Caco-2 (cell line): Measurements from ENCODE around the gene FLCN. TPM values are rescaled to one million over a fixed set of nuclear protein-coding genes. Genes with fewer than 3 reads are reported as not detected.

Experiments
- Bru-seq: library from RNA; stranded (reverse); fragments of 400-500 nt; gene quantifications from one replicate; lab custom pipeline; 2021; lab: Mats Ljungman, UMichigan
- BruChase-seq, 2 experiments: library from RNA; stranded (reverse); fragments of 400-500 nt; gene quantifications; one replicate each; lab custom pipeline; 2021; lab: Mats Ljungman, UMichigan
- BruUV-seq: library from RNA; stranded (reverse); fragments of 400-500 nt; replicated peaks from 2 replicates; lab custom pipeline; 2021; lab: Mats Ljungman, UMichigan
- CTCF ChIA-PET: fragments of 300-600 bp; sonication (Branson Sonifier 250); formaldehyde crosslinking; loops from one replicate; lab custom pipeline; 2022; ENCODE audit warnings: antibody characterized with exemption; lab: Charles Lee
- POLR2A ChIA-PET: fragments of 300-600 bp; sonication (Branson Sonifier 250); formaldehyde crosslinking; loops from one replicate; lab custom pipeline; 2022; ENCODE audit warnings: antibody characterized with exemption; lab: Charles Lee
- DNase-seq, 2 experiments: peaks; one replicate each; pipeline versions ENCODE4 v3.0.0 to v3.0.0-alpha.2; 2020 to 2022
- H3K27me3 ChIP-seq: replicated peaks from 2 replicates; pipeline ENCODE4 v1.6.0; 2011; ENCODE audit warnings: low read length; ENCODE audit not compliant: control insufficient read depth, insufficient read depth
- H3K36me3 ChIP-seq: 2 replicates; pipeline ENCODE4 v1.5.1; 2011; ENCODE audit warnings: low read length; ENCODE audit not compliant: control insufficient read depth, insufficient read depth
- H3K4me1 ChIP-seq: fragments of 250-450 bp; sonication (Bioruptor Pico); 2 replicates; pipeline ENCODE4 v1.5.1; 2020; ENCODE audit warnings: mild to moderate bottlenecking
- H3K4me3 ChIP-seq: 2 replicates; pipeline ENCODE4 v1.5.1; 2011; ENCODE audit warnings: low read depth, mild to moderate bottlenecking, control low read depth, low read length
- H3K9me3 ChIP-seq: fragments of 250-450 bp; sonication (Bioruptor Pico); 2 replicates; pipeline ENCODE4 v1.5.1; 2020; ENCODE audit warnings: mild to moderate bottlenecking, moderate library complexity
- H3K27ac Mint-ChIP-seq: one replicate; pipeline ENCODE4 v1.8.0; 2022; ENCODE audit warnings: mixed read lengths; ENCODE audit not compliant: unreplicated experiment
- H3K27me3 Mint-ChIP-seq: one replicate; pipeline ENCODE4 v1.8.0; 2022; ENCODE audit warnings: mixed read lengths; ENCODE audit not compliant: insufficient read depth, unreplicated experiment
- H3K36me3 Mint-ChIP-seq: one replicate; pipeline ENCODE4 v1.8.0; 2022; ENCODE audit warnings: mild to moderate bottlenecking, mixed read lengths; ENCODE audit not compliant: insufficient read depth, unreplicated experiment
- H3K4me1 Mint-ChIP-seq: one replicate; pipeline ENCODE4 v1.8.0; 2022; ENCODE audit warnings: low read depth, mixed read lengths; ENCODE audit not compliant: unreplicated experiment
- H3K4me3 Mint-ChIP-seq: one replicate; pipeline ENCODE4 v1.8.0; 2022; ENCODE audit warnings: mild to moderate bottlenecking, moderate library complexity, mixed read lengths; ENCODE audit not compliant: unreplicated experiment
- H3K9me3 Mint-ChIP-seq: one replicate; pipeline ENCODE4 v1.8.0; 2022; ENCODE audit warnings: mixed read lengths; ENCODE audit not compliant: unreplicated experiment
- intact Hi-C: fragments of 100-400 bp; cut with micrococcal nuclease; formaldehyde crosslinking; loops from one replicate; pipeline ENCODE4 v1.10.0; 2022; ENCODE audit not compliant: unreplicated experiment
- long read RNA-seq: library from polyadenylated mRNA; stranded (forward); transcript quantifications from one replicate; pipeline ENCODE4 v2.0.0, GENCODE V29; 2022
- total RNA-seq: library from RNA; stranded (reverse); gene quantifications from 2 replicates; pipeline ENCODE4 v1.2.3, GENCODE V29; 2022
- TF ChIP-seq, protein P1 (sequence below), 2 experiments: fragments of 200-600 bp in 1 of 2; IDR thresholded peaks; 1 replicate in 1 of 2; 2 replicates in 1 of 2; pipeline versions ENCODE4 v1.5.1 to v1.8.0; 2011 to 2022; ENCODE audit warnings: antibody characterized with exemption in 1 of 2, control low read depth in 1 of 2, inconsistent platforms in 1 of 2, low read depth in 1 of 2, low read length in 1 of 2, mild to moderate bottlenecking in 1 of 2, moderate library complexity in 1 of 2; ENCODE audit not compliant: insufficient read depth in 1 of 2, severe bottlenecking in 1 of 2, unreplicated experiment in 1 of 2

Gene FLCN, protein sequence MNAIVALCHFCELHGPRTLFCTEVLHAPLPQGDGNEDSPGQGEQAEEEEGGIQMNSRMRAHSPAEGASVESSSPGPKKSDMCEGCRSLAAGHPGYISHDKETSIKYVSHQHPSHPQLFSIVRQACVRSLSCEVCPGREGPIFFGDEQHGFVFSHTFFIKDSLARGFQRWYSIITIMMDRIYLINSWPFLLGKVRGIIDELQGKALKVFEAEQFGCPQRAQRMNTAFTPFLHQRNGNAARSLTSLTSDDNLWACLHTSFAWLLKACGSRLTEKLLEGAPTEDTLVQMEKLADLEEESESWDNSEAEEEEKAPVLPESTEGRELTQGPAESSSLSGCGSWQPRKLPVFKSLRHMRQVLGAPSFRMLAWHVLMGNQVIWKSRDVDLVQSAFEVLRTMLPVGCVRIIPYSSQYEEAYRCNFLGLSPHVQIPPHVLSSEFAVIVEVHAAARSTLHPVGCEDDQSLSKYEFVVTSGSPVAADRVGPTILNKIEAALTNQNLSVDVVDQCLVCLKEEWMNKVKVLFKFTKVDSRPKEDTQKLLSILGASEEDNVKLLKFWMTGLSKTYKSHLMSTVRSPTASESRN
- 69.0 and 71.9 TPM in 2 replicates for total RNA-seq
- percentile 79 among the genes with signal in this experiment for Bru-seq, nascent RNA
- percentile 97 among the genes with signal in this experiment for BruChase-seq, experiment 1, labeled RNA remaining after a 2-hour chase
- BruChase-seq, experiment 2, labeled RNA remaining after a 6-hour chase: percentile 93 among the genes with signal in this experiment
- long read RNA-seq, transcript FLCN-201 (14 exons, 3,638 nt): minor isoform, 8 of 36 reads
- long read RNA-seq, transcript FLCN-203 (8 exons, 1,692 nt): major isoform, 18 of 36 reads
- long read RNA-seq, partial matches to known transcripts: 4 of 36 reads
- long read RNA-seq, other reads (novel, unspliced or antisense): 6 of 36 reads

DNA sequence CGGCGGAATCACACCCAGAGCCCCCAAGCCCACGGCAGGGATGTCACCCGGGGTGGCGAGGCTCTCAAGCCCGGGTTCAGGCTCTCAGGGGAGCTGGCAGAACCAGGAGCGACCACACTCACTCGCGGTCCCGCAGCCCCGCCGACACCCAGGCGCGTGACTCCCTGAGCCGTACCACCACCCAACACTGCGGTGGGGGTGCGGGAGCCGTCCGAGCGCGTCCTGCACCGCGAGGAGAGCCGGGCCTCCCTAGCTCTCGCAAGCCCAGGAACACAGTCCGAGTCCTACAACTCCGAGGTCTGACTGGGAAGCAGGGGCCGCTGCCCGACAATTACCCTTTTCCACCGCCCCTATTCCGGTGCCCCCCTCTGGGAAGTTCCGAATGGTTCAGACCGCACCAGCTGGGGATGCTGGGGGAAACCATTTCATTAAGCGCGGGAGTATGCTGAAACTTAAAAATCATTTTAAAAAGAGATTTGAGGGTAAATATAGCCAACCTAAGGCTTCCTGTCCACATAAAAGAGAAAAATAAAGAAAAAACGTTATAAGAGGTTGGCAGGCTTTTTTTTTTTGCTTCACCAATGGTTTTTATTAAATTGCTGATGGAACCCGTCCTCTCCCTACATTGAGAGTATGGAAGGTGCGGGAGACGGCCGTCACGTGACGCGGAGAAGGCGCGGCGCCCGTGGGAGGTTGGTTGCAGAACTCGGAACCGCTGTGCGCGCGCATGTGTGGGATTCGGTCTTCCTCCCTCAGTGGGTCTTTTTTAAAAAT lies at the start of gene FLCN:
TSS of gene FLCN (minus strand) at position 143 of the 774 bp plus-strand sequence. CDS start 9,031 bp downstream, outside the sequence.
- TF ChIP-seq, protein P1, sequence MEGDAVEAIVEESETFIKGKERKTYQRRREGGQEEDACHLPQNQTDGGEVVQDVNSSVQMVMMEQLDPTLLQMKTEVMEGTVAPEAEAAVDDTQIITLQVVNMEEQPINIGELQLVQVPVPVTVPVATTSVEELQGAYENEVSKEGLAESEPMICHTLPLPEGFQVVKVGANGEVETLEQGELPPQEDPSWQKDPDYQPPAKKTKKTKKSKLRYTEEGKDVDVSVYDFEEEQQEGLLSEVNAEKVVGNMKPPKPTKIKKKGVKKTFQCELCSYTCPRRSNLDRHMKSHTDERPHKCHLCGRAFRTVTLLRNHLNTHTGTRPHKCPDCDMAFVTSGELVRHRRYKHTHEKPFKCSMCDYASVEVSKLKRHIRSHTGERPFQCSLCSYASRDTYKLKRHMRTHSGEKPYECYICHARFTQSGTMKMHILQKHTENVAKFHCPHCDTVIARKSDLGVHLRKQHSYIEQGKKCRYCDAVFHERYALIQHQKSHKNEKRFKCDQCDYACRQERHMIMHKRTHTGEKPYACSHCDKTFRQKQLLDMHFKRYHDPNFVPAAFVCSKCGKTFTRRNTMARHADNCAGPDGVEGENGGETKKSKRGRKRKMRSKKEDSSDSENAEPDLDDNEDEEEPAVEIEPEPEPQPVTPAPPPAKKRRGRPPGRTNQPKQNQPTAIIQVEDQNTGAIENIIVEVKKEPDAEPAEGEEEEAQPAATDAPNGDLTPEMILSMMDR (IDR thresholded peaks at IDR 0.05; ENCODE audit: insufficient read depth in 1 of 2, low read depth in 1 of 2, low read length in 1 of 2, severe bottlenecking in 1 of 2, unreplicated experiment in 1 of 2): no peak
- peak; percentile 85 to 89 for DNase-seq
- H3K36me3 Mint-ChIP-seq: peaks cover 36% of the 10 kb centered on the region
- Histone ChIP-seq H3K36me3 (no peaks in the 10 kb centered on the region), H3K9me3 (no peaks in the 10 kb centered on the region), H3K4me3 (peak within 1 kb of the TSS; percentile 85), H3K27me3 (no peaks in the 10 kb centered on the region), H3K4me1 (peaks cover 25% of the 10 kb centered on the region)
- no TSS peak for BruUV-seq
- peak within 1 kb of the TSS; percentile 100 for H3K27ac Mint-ChIP-seq
- H3K4me1 Mint-ChIP-seq: peaks cover 19% of the 10 kb centered on the region
- peak within 1 kb of the TSS; percentile 88 for H3K4me3 Mint-ChIP-seq
- CTCF ChIA-PET: interaction anchor here (0.6 kb wide), 1 partner anchor 115 kb away, joined by 4 read pairs; no protein-coding TSS in a partner anchor
- POLR2A ChIA-PET: interaction anchor here (1.3 kb wide), 1 partner anchor 44 kb away, joined by 9 read pairs; the partner anchor contains the start of gene COPS3
- no peaks in the 10 kb centered on the region for H3K27me3 Mint-ChIP-seq
- H3K9me3 Mint-ChIP-seq: no peaks in the 10 kb centered on the region
- intact Hi-C loops: loop anchor here (1.0 to 10.0 kb wide), 3 partner anchors 31 to 78 kb away; partner anchors contain the start of genes COPS3 and PLD6

DNA sequence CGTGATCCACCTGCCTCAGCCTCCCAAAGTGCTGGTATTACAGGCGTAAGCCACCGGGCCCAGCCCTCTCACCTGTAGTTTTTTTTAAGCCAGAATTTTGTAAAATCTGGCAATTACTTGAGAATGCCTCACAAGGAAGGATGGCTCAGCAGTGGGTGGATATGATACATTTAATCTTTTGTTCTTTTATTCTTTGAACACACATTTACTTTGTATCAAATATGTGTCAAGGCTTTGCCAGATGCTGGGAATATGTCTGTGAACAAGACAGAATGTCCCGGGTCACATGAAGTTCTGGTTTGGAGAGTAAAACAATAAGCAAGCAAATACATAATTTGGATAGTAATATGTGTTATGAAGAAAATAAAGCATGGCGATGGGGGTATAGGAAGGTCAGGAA lies 49.0 kb upstream of the FLCN start:
- no TSS peak for BruUV-seq
- CTCF ChIA-PET: no interaction called here

More for the DNA sequence above, 49.0 kb upstream of the FLCN start:
- no peaks in the 10 kb centered on the region for H3K9me3 ChIP-seq
- intact Hi-C loops: no loop called here
- H3K27ac Mint-ChIP-seq: no peak overlapping the region
- no peak overlapping the region for H3K4me3 Mint-ChIP-seq
- DNase-seq: no peak
- POLR2A ChIA-PET: no interaction called here
- H3K4me1 ChIP-seq: peaks cover 4% of the 10 kb centered on the region
- H3K36me3 Mint-ChIP-seq: peaks cover 6% of the 10 kb centered on the region
- no peaks in the 10 kb centered on the region for H3K36me3 ChIP-seq
- no peak overlapping the region for H3K4me3 ChIP-seq
- TF ChIP-seq, protein P1 (IDR thresholded peaks at IDR 0.05; ENCODE audit: insufficient read depth in 1 of 2, low read depth in 1 of 2, low read length in 1 of 2, severe bottlenecking in 1 of 2, unreplicated experiment in 1 of 2): no peak
- H3K27me3 Mint-ChIP-seq: no peaks in the 10 kb centered on the region
- peaks cover 14% of the 10 kb centered on the region for H3K4me1 Mint-ChIP-seq
- H3K9me3 Mint-ChIP-seq: no peaks in the 10 kb centered on the region
- H3K27me3 ChIP-seq: no peaks in the 10 kb centered on the region
